HG03139 (cell line): ENCODE measurements around the gene OXA1L.
"Not testable (repeated sequence)": the region's sequence is repeated elsewhere in the genome, so short reads cannot be mapped to it uniquely, and the experiment has no call there.

Experiments used
- ATAC-seq: cut with Tn5 transposase; IDR thresholded peaks from one replicate; pipeline ENCODE4 v1.9.1; 2021; ENCODE audit not compliant: unreplicated experiment

OXA1L gene

GRCh38 chr14:22797017-22797917, 30.8 kb downstream of the OXA1L start:
- ATAC-seq, result no peak

DNA sequence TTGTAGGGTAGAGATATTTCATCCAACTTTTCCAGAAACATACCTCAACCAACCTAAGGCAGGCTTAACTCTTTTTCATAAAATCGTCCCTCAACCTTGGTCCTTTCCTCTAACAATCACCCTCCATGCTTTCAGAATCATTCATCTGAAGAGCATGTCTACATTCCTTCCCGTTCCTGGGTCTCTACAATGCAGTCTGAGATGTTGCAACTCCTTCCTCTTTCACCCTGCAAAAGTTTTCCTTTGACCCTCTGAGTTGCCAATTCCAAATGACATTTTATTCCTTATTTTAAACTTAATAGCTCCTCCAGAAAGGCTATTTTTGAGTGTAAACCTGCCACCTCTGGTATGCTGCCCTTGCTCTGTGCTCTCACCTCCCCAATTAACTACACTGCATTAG, 32.0 kb downstream of the OXA1L start:
- ATAC-seq, result no peak

DNA sequence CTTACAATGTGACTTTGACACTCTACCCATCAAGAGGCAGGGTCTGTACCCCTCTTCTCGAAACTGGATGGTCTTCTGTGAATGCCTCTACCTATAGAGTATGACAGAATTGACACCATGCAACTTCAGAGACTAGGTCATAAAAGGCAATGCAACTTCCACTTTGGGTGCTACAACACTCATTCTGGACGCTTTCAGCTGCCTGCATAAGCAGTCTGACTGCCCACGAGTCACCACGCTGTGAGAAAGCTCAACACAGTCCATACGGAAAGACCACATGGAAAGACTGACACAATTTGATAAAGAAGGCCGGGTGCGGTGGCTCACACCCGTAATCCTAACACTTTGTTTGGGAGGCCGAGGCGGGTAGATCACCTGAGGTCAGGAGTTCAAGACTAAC, 33.9 kb downstream of the OXA1L start:
- ATAC-seq, result no peak

- ATAC-seq, result no peak
Observed at GRCh38 chr14:22801716-22802115, 35.2 kb downstream of the OXA1L start.

- no peak for ATAC-seq
Observed at GRCh38 chr14:22802860-22803686, 36.6 kb downstream of the OXA1L start.

DNA sequence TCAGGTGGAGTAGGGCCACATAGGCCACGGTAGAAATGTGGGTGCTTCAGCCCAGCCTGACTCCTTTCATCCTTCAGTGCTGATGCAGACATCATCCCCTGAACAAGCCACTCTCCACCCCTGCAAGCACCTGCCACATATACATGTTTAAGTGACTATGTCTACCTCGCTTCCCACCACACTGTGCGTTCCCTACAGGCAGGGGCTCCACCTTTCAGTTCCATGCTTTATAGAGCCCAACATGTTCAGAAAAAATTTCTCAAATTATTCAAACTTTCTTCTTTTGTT, 37.1 kb downstream of the OXA1L start:
- ATAC-seq, result no peak

DNA sequence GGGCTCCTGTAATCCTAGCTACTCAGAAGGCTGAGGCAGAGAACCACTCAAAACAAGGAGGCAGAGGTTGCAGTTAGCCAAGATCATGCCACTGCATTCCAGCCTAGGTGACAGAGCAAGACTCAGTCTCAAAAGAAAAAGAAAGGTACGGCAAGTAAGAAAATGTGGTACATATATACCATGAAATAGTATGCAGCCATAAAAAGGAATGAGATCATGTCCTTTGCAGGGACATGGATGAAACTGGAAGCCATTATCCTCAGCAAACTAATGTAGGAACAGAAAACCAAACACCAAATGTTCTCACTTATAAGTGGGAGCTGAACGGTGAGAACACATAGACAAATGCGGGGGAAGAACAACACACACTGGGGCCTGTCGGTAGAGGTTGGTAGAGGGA, 38.7 kb downstream of the OXA1L start:
- not testable (repeated sequence) for ATAC-seq

- no peak for ATAC-seq
Observed at GRCh38 chr14:22807432-22808087, 41.1 kb downstream of the OXA1L start.

DNA sequence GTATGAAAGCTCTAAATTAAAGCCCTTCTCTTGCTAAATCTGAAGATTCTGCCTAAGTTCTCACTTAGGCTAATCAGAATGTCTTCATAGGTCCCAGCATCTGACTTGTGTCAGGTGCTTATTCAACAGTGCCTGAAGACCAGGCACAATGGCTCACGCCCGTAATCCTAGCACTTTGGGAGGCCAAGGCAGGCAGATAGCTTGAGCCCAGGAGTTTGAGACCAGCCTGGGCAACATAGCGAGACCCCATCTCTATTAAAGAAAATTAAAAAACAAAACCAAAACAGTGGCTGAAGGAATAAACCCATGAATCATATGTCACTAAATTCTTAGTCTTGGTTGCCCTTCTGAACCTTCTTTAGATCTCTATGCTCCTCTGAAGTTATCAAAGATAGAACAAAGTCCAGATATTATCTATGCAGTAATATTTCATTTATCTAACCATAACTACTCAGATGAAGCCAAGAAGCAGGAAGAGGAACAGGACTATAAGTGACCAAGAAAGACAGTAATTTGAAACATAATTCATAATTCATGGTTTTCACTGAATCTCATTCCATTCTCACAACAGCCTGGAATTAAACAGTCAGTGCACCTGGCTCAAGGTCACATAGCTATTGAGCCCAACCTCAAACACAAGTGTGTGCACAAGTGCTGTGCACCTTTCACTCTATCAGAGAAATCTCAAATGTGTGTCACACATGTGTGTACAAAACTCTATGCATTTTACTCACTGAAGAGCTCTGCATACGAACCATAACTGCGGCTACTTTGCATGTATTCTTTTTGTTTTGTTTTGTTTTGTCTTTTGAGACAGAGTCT, 42.1 kb downstream of the OXA1L start:
- no peak for ATAC-seq

- ATAC-seq, result no peak
Observed at GRCh38 chr14:22811722-22812121, 45.2 kb downstream of the OXA1L start.

DNA sequence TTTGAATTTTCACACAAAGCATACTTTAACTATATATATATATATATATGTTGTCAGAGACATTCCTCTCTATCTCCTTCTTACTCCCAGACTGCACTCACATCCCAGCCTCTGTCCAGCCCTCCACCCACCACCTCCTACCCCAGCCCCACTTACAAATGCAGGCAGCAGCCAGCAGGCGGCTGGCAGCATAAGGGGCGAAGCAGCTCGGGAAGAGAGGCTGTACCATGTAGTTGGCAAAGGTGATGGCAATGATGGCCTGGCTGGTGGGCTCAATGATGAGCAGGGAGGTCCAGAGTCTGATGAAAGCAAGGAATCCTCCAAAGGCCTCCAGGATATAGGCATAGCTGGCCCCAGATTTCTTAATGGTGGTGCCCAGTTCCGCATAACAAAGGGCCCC, 46.3 kb downstream of the OXA1L start:
- ATAC-seq, result no peak

DNA sequence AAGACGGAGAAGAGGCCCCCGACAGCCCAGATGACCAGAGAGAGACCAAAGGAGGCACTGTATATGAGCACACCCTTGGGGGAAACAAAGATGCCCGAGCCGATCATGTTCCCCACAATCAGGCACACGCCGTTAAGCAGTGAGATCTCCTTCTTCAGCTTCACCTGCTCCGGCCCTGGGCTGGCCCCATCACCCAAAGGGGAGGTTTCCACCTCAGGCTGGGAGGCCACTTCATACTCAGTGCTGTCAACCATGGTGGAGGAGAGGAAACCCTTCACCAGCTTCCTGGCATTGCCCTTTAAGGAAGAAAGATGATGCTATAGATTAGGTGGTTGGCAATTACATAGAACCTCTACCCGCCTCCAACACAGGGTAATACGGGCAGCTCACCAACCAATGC, 46.7 kb downstream of the OXA1L start:
- no peak for ATAC-seq

- ATAC-seq, result no peak
Observed at GRCh38 chr14:22814373-22814772, 47.9 kb downstream of the OXA1L start.

- ATAC-seq, result no peak
Observed at GRCh38 chr14:22814941-22815713, 48.6 kb downstream of the OXA1L start, which contains the start of gene SLC7A7. SLC7A7 (minus strand) TSS chr14:22815435; CDS start chr14:22813398, 2,037 bp downstream.

- no peak for ATAC-seq
Observed at GRCh38 chr14:22819151-22819988, 52.9 kb downstream of the OXA1L start.

GRCh38 chr14:22820731-22821130, 54.2 kb downstream of the OXA1L start:
- no peak for ATAC-seq

GRCh38 chr14:22821193-22822015, 54.9 kb downstream of the OXA1L start:
- no peak for ATAC-seq

DNA sequence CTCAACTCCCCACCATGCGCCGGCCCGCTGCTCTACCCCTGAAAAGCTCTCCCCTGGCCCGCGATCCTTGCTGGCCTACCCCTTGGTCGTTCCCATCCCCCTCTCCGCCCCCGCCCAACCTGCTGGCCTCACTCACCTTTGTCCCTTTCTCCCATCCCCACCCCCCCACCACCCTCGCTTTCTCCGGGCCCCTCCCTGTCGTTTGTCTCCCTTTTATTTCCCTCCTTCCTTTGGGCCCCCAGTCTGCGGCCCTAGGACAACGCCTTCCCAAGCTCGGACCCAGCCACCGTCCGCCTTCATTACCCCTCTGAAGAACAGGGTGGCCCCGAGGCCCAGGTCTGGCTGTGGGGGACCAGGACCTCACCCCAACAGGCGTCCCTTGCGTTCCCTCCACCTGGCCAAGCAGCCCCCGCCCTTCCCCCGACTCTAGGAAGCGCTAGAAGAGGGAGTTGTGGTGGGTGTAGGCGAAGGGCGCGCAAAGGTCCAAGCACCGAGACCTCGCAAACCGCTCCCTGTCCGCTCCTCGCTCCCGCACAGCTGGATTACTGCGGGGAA, 55.6 kb downstream of the OXA1L start:
- no peak for ATAC-seq
